B cell (primary cell): ENCODE data around the gene FRMD8.

Experiments used
- CTCF ChIP-seq: fragments of 200-600 bp; IDR thresholded peaks from one replicate; pipeline ENCODE4 v1.8.0; 2022; ENCODE audit warnings: antibody characterized with exemption, mild to moderate bottlenecking
- EZH2 ChIP-seq: IDR thresholded peaks from 2 replicates; pipeline ENCODE4 v1.6.1; 2012; ENCODE audit warnings: borderline replicate concordance, low read depth, mild to moderate bottlenecking, moderate library complexity, low read length; ENCODE audit not compliant: insufficient read depth, poor library complexity, severe bottlenecking

DNA sequence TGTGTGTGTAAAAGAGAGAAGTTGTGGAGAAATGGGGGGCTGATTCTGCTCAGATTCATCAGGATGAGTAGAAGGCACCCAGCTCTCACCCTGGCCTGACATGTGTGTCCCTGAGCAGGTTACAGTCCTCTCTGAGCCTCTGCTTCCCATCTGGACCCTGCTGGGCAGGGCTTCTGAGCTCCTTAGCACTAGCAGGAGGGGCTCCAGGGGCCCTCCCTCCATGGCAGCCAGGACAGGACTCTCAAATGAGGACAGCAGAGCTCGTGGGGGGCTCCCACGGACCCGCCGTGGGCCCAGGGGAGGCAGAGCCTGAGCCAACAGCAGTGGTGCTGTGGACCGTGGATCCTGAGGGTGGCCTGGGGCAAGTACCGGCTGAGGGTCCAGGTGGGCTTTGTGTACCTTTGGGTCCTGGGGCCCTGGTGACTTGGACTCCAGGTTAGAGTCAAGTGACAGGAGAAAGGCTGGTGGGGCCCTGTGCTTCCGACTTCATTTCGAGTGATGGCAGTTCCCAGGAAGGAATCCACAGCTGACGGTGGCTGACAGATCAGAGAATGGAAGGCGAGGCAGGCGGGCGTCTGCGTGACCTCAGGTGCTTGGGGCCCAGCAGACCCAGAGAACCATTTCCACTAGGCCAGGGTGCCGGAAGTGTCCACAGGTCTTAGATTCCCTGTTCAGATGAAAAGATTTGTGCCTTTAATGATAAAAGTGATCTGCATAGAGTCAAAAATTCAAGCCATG, 58.0 kb downstream of the FRMD8 start:
- TF ChIP-seq CTCF (no peak), EZH2 (no peak)
